K562 (cell line): ENCODE measurements around the gene HNRNPF. TPM values are rescaled to one million over a fixed set of nuclear protein-coding genes. Genes with fewer than 3 reads are reported as not detected.

Source experiments
- ATAC-seq: fragments of 200-7000 bp; cut with Tn5 transposase; 3 replicates; pipeline ENCODE4 v1.9.1; 2020; ENCODE audit warnings: moderate library complexity
- BruUV-seq: library from RNA; stranded (reverse); fragments of 400-500 nt; replicated peaks from 2 replicates; lab custom pipeline; 2021; lab: Mats Ljungman, UMichigan
- CTCF ChIA-PET: fragments of 300-600 bp; formaldehyde crosslinking; extraction: SDS; loops from one replicate; lab custom pipeline; 2021; ENCODE audit warnings: low intra/inter-chr PET ratio; lab: Yijun Ruan, JAX
- POLR2A ChIA-PET: fragments of 300-600, 350-650 bp; sonication (Branson Sonifier 250); formaldehyde crosslinking; extraction: SDS; loops from one replicate; lab custom pipeline; 2021; ENCODE audit warnings: antibody characterized with exemption, inconsistent platforms; lab: Yijun Ruan, JAX
- DNase-seq, 4 experiments: peaks; one replicate each; pipeline versions ENCODE4 v3.0.0 to v3.0.0-alpha.2; 2011 to 2018; ENCODE audit warnings: low spot score in 3 of 4, mixed read lengths in 3 of 4; ENCODE audit errors: extremely low read depth in 1 of 4
- FAIRE-seq: peaks from 2 replicates; lab custom pipeline; 2011; peaks lifted over from hg19 to GRCh38; lab: Jason Lieb, UNC
- H2AFZ ChIP-seq: 2 replicates; pipeline ENCODE4 v1.6.0; 2011; ENCODE audit warnings: low read depth, low read length, control low read depth, inconsistent platforms
- H3K27ac ChIP-seq: fragments of 200-600 bp; 3 replicates; pipeline ENCODE4 v1.8.0; 2011; ENCODE audit warnings: low read depth, mild to moderate bottlenecking, control low read depth, inconsistent platforms, low read length, moderate library complexity, mixed read lengths; ENCODE audit errors: extremely low read depth
- H3K27me3 ChIP-seq, 2 experiments: fragments of 300-600 bp in 1 of 2; 2 replicates in 1 of 2; 3 replicates in 1 of 2; pipeline versions ENCODE4 v1.6.0 to v1.8.0; 2011; ENCODE audit warnings: inconsistent platforms in 2 of 2, low read length in 2 of 2, mild to moderate bottlenecking in 1 of 2, mixed read lengths in 1 of 2, moderate library complexity in 1 of 2; ENCODE audit not compliant: control insufficient read depth in 2 of 2, insufficient read depth in 2 of 2
- H3K36me3 ChIP-seq: fragments of 300-600 bp; 3 replicates; pipeline ENCODE4 v1.8.0; 2011; ENCODE audit warnings: mild to moderate bottlenecking, low read length, inconsistent platforms; ENCODE audit not compliant: control insufficient read depth, insufficient read depth
- H3K4me1 ChIP-seq, 2 experiments: fragments of 200-600 bp in 1 of 2; replicated peaks in 1 of 2; 2 replicates in 1 of 2; 3 replicates in 1 of 2; pipeline versions ENCODE4 v1.5.1 to v1.8.0; 2011; ENCODE audit warnings: inconsistent platforms in 2 of 2, low read length in 2 of 2, mild to moderate bottlenecking in 1 of 2, mixed read lengths in 1 of 2, moderate library complexity in 1 of 2; ENCODE audit not compliant: control insufficient read depth in 2 of 2, insufficient read depth in 2 of 2
- H3K4me2 ChIP-seq: 2 replicates; pipeline ENCODE4 v1.6.1; 2011; ENCODE audit warnings: low read length, control low read depth, inconsistent platforms, mixed read lengths; ENCODE audit not compliant: insufficient read depth
- H3K4me3 ChIP-seq: fragments of 200-600 bp; sonication (generic), shearing (Covaris generic); 2 replicates; pipeline ENCODE4 v1.5.1; 2016; ENCODE audit warnings: control low read depth, inconsistent platforms
- H3K79me2 ChIP-seq: fragments of 200-600 bp; 3 replicates; pipeline ENCODE4 v1.8.0; 2011; ENCODE audit warnings: low read length, inconsistent platforms; ENCODE audit not compliant: control insufficient read depth, insufficient read depth
- H3K9ac ChIP-seq, 2 experiments: 2 replicates each; pipeline versions ENCODE4 v1.6.0 to v1.6.1; 2011; ENCODE audit warnings: low read depth in 2 of 2, low read length in 2 of 2, control low read depth in 1 of 2, inconsistent platforms in 1 of 2, mild to moderate bottlenecking in 1 of 2, mixed read lengths in 1 of 2; ENCODE audit not compliant: insufficient read depth in 1 of 2
- H3K9me1 ChIP-seq: one replicate; pipeline ENCODE4 v1.6.0; 2011; ENCODE audit warnings: inconsistent platforms, mild to moderate bottlenecking, low read length, moderate library complexity; ENCODE audit not compliant: control insufficient read depth, insufficient read depth
- H3K9me3 ChIP-seq: replicated peaks from 2 replicates; pipeline ENCODE4 v1.5.1; 2011; ENCODE audit warnings: low read depth, low read length, inconsistent platforms; ENCODE audit not compliant: control insufficient read depth, insufficient read depth
- H4K20me1 ChIP-seq: replicated peaks from 2 replicates; pipeline ENCODE4 v1.6.1; 2011; ENCODE audit warnings: low read length, inconsistent platforms, mixed read lengths; ENCODE audit not compliant: control insufficient read depth, insufficient read depth
- ATF7 ChIP-seq: fragments of 450-650 bp; IDR thresholded peaks from 2 replicates; pipeline ENCODE4 v1.7.1; 2014; ENCODE audit warnings: mild to moderate bottlenecking, moderate library complexity
- C11orf30 ChIP-seq: fragments of 450-650 bp; IDR thresholded peaks from 2 replicates; pipeline ENCODE4 v1.6.1; 2016; ENCODE audit warnings: low read depth, mild to moderate bottlenecking
- FOXK1 ChIP-seq: sonication (generic); formaldehyde crosslinking; IDR thresholded peaks from 2 replicates; pipeline ENCODE4 v1.8.0; 2022; ENCODE audit warnings: missing genetic modification reagents, mild to moderate bottlenecking, borderline replicate concordance
- POLR2A ChIP-seq: fragments of 450-650 bp; conservative IDR thresholded peaks from 2 replicates; pipeline ENCODE4 v1.6.1; 2016
- POLR2AphosphoS5 ChIP-seq: IDR thresholded peaks from 2 replicates; pipeline ENCODE4 v1.6.1; 2011; ENCODE audit warnings: mild to moderate bottlenecking, low read depth, low read length, moderate library complexity; ENCODE audit not compliant: control insufficient read depth, insufficient read depth
- SPI1 ChIP-seq: IDR thresholded peaks from 2 replicates; pipeline ENCODE4 v1.6.1; 2011; ENCODE audit warnings: low read depth, low read length, control low read depth, borderline replicate concordance
- TAF9B ChIP-seq: fragments of 450-650 bp; IDR thresholded peaks from 2 replicates; pipeline ENCODE4 v1.6.1; 2018; ENCODE audit warnings: mild to moderate bottlenecking; ENCODE audit not compliant: partially characterized antibody
- WGBS: fragments of 100-300 bp; shearing (Covaris generic); methylation state at CpG from one replicate; pipeline ENCODE4 v1.1.6; 2016; ENCODE audit warnings: low coverage, mixed read lengths; ENCODE audit not compliant: insufficient coverage; ENCODE audit errors: missing lambda C conversion rate; 5-methylcytosine and 5-hydroxymethylcytosine counted together
- in situ Hi-C: fragments of 300-500 bp; cut with MboI; formaldehyde crosslinking; loops from 4 replicates; pipeline ENCODE4 v1.15.0; 2018; ENCODE audit warnings: inconsistent platforms, mixed read lengths
- intact Hi-C: fragments of 100-400 bp; cut with micrococcal nuclease; formaldehyde crosslinking; loops from 2 replicates; pipeline ENCODE4 v1.14.2; 2022
- polyA plus RNA-seq, 8 experiments: library from polyadenylated mRNA; depleted of rRNA in 4 of 8; stranded (reverse) in 5 of 8; unstranded in 3 of 8; fragments of >200 nt; fragmentation: Nextera tagmentation in 2 of 8; fragmentation: Illumina TruSeq in 1 of 8; extraction: Ambion mirVana in 2 of 8; extraction: Trizol in 1 of 8; gene quantifications; 2 replicates each; pipeline versions ENCODE4 v1.2.1 to v1.2.3, GENCODE V29; 2011 to 2014; ENCODE audit warnings: inconsistent platforms in 1 of 8, missing spikeins in 1 of 8
- total RNA-seq, 7 experiments: library from RNA; depleted of rRNA in 6 of 7; stranded (reverse); fragments of >200 nt in 6 of 7; fragmentation: Illumina TruSeq in 2 of 7; extraction: Trizol in 2 of 7; gene quantifications; 2 replicates each; pipeline versions ENCODE4 v1.2.1 to v1.2.3, GENCODE V29; 2011 to 2021; ENCODE audit warnings: low replicate concordance in 1 of 7
- TF ChIP-seq, protein P1 (sequence below): sonication (generic); formaldehyde crosslinking; IDR thresholded peaks from 2 replicates; pipeline ENCODE4 v1.8.1; 2023; ENCODE audit warnings: mild to moderate bottlenecking, missing genetic modification reagents
- TF ChIP-seq, protein P2 (sequence below): fragments of 250-450 bp; sonication (Bioruptor Pico); IDR thresholded peaks from 2 replicates; pipeline ENCODE4 v1.8.0; 2022; ENCODE audit warnings: inconsistent platforms
- TF ChIP-seq, protein P3 (sequence below): fragments of 450-650 bp; formaldehyde crosslinking; IDR thresholded peaks from 2 replicates; pipeline ENCODE4 v1.4.0; 2022; ENCODE audit warnings: missing genetic modification characterization

The HNRNPF gene
- total and polyA plus RNA-seq, 9 of the 15 experiments (the other 6 are each of a cell fraction or from before 2014, with no cell fraction given) = 192 to 489 (median 416) TPM

DNA sequence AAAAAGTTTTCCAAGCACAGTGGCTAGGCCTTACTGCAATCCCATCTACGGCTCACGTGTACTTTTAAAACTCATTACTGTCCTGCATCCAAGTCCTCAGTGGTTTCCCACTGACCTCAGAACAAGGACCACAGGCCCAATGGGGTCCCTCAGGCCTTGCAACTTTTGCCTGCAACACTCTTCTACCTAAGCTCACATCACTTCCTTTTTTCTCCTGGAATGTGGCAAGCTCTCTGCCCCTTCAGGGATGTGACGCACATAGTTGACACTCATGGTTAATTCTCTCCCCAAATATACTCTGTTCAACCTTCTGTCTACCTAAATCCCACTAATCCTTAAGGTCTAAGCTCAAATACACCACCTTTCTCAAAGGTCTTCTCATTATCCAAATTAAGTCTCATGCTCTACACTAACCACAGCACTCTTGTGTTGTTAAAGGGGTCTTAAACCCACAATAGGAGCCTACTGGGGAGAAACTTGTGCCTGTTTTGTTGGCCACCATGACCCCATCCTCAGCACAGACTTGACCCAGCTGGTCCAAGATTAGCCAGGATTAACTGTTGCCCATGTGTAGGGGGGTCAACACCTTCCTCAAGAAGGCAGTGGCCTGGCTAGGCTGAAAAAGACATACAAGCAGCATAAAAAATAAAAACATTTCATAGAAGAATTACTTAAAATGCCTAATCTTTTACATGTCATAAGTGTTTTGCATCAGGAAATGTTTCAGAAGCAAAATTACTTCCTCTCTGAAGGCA, 15.2 kb downstream of the HNRNPF start:
- no peak for FAIRE-seq
- intact Hi-C loops (no loop called here), in situ Hi-C loops (no loop called here)
- H3K4me3 ChIP-seq = no peak overlapping the region
- H3K9me1 ChIP-seq = peaks cover 4% of the 10 kb centered on the region
- peaks cover 97% of the 10 kb centered on the region for H3K79me2 ChIP-seq
- ChIA-PET POLR2A (interaction anchor here (0.6 to 5.3 kb wide), 6 partner anchors 9 to 63 kb away, joined by 3 to 73 read pairs (median 4); no protein-coding TSS in a partner anchor), CTCF (interaction anchor here (0.7 kb wide), 1 partner anchor 155 kb away, joined by 3 read pairs; no protein-coding TSS in a partner anchor)
- no peak for ATAC-seq
- no TSS peak for BruUV-seq
- H2AFZ ChIP-seq = no peak overlapping the region
- DNase-seq = peak in 1 of 4 experiments; percentile 14
- peak overlapping the region; percentile 0; the same call in 1 of the 2 replicates for H3K4me2 ChIP-seq
- H3K27ac ChIP-seq = peak overlapping the region; percentile 96; the same call in 2 of the 3 replicates
- H3K27me3 ChIP-seq = no peaks in the 10 kb centered on the region
- H3K36me3 ChIP-seq = peaks cover 85% of the 10 kb centered on the region
- H4K20me1 ChIP-seq = peaks cover 64% of the 10 kb centered on the region
- peaks cover 49 to 58% of the 10 kb centered on the region in 2 experiments; a peak in 4 of 5 replicates for H3K4me1 ChIP-seq
- WGBS = 88% methylated on average over 3 of the region's 3 CpGs
- H3K9me3 ChIP-seq = no peaks in the 10 kb centered on the region
- peak overlapping the region in 1 of 2 experiments; percentile 96; a peak in 1 of 4 replicates for H3K9ac ChIP-seq
- TF ChIP-seq POLR2A (0 out of 2 replicates have a peak, but pooled peaks have one; percentile 41), TAF9B (no peak), ATF7 (no peak), SPI1 (peak; percentile 71; the same call in 1 of the 2 replicates), POLR2AphosphoS5 (peak; percentile 26; the same call in 1 of the 2 replicates), FOXK1 (no peak), C11orf30 (no peak)
- TF ChIP-seq, protein P1, sequence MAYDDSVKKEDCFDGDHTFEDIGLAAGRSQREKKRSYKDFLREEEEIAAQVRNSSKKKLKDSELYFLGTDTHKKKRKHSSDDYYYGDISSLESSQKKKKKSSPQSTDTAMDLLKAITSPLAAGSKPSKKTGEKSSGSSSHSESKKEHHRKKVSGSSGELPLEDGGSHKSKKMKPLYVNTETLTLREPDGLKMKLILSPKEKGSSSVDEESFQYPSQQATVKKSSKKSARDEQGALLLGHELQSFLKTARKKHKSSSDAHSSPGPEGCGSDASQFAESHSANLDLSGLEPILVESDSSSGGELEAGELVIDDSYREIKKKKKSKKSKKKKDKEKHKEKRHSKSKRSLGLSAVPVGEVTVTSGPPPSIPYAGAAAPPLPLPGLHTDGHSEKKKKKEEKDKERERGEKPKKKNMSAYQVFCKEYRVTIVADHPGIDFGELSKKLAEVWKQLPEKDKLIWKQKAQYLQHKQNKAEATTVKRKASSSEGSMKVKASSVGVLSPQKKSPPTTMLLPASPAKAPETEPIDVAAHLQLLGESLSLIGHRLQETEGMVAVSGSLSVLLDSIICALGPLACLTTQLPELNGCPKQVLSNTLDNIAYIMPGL (CRISPR knock-in tag) = 0 out of 2 replicates have a peak, but pooled peaks have one; percentile 21
- TF ChIP-seq, protein P2, sequence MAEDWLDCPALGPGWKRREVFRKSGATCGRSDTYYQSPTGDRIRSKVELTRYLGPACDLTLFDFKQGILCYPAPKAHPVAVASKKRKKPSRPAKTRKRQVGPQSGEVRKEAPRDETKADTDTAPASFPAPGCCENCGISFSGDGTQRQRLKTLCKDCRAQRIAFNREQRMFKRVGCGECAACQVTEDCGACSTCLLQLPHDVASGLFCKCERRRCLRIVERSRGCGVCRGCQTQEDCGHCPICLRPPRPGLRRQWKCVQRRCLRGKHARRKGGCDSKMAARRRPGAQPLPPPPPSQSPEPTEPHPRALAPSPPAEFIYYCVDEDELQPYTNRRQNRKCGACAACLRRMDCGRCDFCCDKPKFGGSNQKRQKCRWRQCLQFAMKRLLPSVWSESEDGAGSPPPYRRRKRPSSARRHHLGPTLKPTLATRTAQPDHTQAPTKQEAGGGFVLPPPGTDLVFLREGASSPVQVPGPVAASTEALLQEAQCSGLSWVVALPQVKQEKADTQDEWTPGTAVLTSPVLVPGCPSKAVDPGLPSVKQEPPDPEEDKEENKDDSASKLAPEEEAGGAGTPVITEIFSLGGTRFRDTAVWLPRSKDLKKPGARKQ (CRISPR knock-in tag) = no peak
- TF ChIP-seq, protein P3, sequence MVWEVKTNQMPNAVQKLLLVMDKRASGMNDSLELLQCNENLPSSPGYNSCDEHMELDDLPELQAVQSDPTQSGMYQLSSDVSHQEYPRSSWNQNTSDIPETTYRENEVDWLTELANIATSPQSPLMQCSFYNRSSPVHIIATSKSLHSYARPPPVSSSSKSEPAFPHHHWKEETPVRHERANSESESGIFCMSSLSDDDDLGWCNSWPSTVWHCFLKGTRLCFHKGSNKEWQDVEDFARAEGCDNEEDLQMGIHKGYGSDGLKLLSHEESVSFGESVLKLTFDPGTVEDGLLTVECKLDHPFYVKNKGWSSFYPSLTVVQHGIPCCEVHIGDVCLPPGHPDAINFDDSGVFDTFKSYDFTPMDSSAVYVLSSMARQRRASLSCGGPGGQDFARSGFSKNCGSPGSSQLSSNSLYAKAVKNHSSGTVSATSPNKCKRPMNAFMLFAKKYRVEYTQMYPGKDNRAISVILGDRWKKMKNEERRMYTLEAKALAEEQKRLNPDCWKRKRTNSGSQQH (CRISPR knock-in tag) = peak; percentile 46; the same call in 1 of the 2 replicates
